Neural crest cell (in vitro differentiated cells): ENCODE data around the gene ATP13A1. TPM values are rescaled to one million over a fixed set of nuclear protein-coding genes. Genes with fewer than 3 reads are reported as not detected.
A peak's percentile ranks its signal among the peaks of the same experiment; 100 is the strongest.

Source experiments
- DNase-seq: peaks from one replicate; pipeline ENCODE4 v3.0.0; 2021; ENCODE audit warnings: low read depth, mixed read lengths, low spot score
- H3K27ac Mint-ChIP-seq: one replicate; pipeline ENCODE4 v1.8.0; 2021; ENCODE audit warnings: mild to moderate bottlenecking, mixed read lengths; ENCODE audit not compliant: unreplicated experiment
- H3K27me3 Mint-ChIP-seq: 2 replicates; pipeline ENCODE4 v1.8.0; 2021; ENCODE audit warnings: low read depth, mild to moderate bottlenecking, mixed read lengths
- H3K36me3 Mint-ChIP-seq: 2 replicates; pipeline ENCODE4 v1.8.0; 2021; ENCODE audit warnings: low read depth, mild to moderate bottlenecking, mixed read lengths
- H3K4me1 Mint-ChIP-seq: 2 replicates; pipeline ENCODE4 v1.8.0; 2021; ENCODE audit warnings: mixed read lengths
- H3K4me3 Mint-ChIP-seq: one replicate; pipeline ENCODE4 v1.8.0; 2021; ENCODE audit warnings: mild to moderate bottlenecking, mixed read lengths
- H3K9me3 Mint-ChIP-seq: 2 replicates; pipeline ENCODE4 v1.8.0; 2021; ENCODE audit warnings: mixed read lengths
- total RNA-seq: library from RNA; stranded (reverse); gene quantifications from 2 replicates; pipeline ENCODE4 v1.2.1, GENCODE V29; 2021
- TF ChIP-seq, protein P1 (sequence below): fragments of 200-600 bp; sonication (generic); conservative IDR thresholded peaks from 2 replicates; pipeline ENCODE4 v1.5.0; 2021; ENCODE audit warnings: antibody characterized with exemption, mild to moderate bottlenecking

Gene ATP13A1
- total RNA-seq, 1 donor from 2014 or later, result 75.1 TPM

DNA sequence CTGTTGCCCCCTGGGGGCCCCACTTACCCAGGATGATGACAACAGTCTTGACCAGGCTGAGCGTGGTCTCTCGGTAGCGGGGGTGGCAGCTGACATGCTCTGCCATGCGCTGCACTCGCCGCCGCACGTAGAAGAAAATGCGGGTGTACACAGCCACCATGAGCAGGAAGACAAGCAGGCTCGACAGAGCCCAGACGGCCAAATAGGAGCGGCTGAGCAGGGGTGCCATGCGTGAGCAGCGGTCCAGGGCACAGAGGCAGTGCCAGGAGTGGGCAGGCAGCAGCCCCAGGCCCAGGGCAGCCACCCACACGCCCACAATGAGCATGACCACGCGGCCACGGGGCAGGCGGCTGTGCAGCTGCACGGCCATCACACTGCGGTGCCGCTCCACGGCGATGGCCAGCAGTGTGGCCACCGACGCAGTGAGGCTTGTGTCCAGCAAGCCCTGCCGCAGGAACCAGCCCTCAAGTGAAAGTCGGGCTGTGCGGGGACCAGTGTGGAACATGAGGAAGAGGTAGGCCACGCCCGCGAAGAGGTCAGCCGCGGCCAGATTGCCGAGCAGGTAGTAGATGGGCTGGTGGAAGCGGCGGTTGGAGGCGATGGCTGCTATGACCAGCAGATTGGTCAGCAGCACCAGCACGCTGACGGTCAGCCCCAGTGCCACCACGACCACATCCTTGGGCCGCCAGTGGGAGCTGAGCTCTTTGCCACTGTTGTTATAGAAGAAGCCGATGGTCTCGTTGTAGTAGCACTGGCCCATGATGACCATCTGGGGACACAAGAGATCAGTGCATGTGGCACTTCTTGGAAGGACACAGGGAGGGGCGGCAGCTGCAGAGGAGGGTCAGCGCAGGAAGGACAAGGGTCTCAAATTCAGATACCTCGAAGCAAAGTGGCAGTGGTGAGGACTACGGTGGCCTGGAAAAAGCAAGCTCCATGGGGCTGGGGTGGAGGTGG lies 36.7 kb downstream of the ATP13A1 start:
- Mint-ChIP-seq H3K27me3 (no peaks in the 10 kb centered on the region), H3K9me3 (no peaks in the 10 kb centered on the region), H3K36me3 (peaks cover 4% of the 10 kb centered on the region), H3K4me1 (peaks cover 22% of the 10 kb centered on the region), H3K27ac (peak overlapping the region; percentile 88), H3K4me3 (peak overlapping the region; percentile 94)
- no peak for DNase-seq
- TF ChIP-seq, protein P1, sequence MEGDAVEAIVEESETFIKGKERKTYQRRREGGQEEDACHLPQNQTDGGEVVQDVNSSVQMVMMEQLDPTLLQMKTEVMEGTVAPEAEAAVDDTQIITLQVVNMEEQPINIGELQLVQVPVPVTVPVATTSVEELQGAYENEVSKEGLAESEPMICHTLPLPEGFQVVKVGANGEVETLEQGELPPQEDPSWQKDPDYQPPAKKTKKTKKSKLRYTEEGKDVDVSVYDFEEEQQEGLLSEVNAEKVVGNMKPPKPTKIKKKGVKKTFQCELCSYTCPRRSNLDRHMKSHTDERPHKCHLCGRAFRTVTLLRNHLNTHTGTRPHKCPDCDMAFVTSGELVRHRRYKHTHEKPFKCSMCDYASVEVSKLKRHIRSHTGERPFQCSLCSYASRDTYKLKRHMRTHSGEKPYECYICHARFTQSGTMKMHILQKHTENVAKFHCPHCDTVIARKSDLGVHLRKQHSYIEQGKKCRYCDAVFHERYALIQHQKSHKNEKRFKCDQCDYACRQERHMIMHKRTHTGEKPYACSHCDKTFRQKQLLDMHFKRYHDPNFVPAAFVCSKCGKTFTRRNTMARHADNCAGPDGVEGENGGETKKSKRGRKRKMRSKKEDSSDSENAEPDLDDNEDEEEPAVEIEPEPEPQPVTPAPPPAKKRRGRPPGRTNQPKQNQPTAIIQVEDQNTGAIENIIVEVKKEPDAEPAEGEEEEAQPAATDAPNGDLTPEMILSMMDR, result no peak

DNA sequence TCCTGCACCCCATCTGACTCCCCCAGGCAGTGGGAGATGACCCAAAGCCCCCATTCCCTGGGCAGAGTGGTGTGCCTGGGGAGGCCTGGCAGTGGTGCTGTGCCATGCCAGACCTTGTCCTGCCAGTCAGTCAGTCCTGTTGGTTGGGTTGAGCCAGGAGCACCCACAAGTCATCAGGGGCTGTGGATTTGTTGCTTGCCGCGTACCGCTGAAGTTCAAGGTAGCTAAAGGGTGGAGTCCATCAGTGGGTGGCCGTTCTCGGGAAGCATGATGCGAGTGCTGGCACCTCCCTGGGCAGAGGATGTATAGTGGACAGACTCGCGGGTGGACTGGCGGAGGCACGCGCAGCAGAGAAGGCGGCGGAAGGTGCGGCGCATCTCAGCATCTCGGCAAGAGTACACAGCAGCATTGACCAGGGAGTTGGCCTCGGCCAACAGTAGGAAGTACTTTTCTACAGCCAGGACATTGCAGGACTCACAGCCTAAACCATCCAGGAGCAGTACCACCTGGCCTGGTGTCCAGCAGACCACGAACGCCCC lies 39.4 kb downstream of the ATP13A1 start:
- Mint-ChIP-seq H3K4me3 (no peak overlapping the region), H3K27ac (no peak overlapping the region), H3K27me3 (no peaks in the 10 kb centered on the region), H3K9me3 (no peaks in the 10 kb centered on the region), H3K4me1 (peaks cover 31% of the 10 kb centered on the region), H3K36me3 (peaks cover 4% of the 10 kb centered on the region)
- TF ChIP-seq, protein P1, result no peak
- DNase-seq, result no peak

DNA sequence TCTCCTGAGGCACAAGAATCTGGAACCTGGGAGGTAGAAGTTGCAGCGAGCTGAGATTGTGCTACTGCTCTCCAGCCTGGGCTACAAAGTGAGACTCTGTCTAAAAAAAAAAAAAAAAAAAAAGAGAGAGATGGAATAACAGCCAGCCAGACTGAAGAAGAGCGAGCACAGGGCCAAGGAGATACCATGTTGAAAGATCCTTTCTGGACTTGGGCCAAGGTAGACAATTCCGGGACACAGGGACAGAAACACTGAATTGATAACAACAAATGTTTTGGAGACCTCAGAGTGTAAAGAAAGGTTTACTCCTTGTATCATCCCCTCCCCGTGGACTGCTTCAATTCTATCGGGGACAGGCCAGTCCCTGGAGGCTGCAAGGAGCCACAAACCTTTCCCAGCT lies 40.1 kb downstream of the ATP13A1 start:
- Mint-ChIP-seq H3K9me3 (no peaks in the 10 kb centered on the region), H3K27ac (peak overlapping the region; percentile 43)

DNA sequence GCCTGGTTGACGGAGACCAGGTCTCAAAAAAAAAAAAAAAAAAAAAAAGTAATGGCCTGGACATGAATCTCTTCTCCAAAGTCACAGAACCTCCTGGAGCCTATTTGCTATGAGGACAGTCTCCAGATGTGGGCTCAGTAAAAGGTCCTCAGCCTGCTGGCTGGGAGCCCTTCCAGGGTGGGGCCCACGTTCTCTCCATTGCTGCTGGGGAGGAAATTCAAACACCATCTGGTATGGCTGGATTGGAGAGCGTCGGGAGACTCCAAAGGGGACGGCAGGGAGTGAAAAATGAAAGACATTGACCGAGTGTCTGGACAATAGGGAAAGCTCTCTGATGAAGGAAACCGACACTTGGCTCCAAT lies 43.6 kb downstream of the ATP13A1 start:
- Mint-ChIP-seq H3K4me3 (peak overlapping the region; percentile 43), H3K4me1 (peaks cover 24% of the 10 kb centered on the region), H3K27ac (no peak overlapping the region), H3K36me3 (no peaks in the 10 kb centered on the region), H3K9me3 (no peaks in the 10 kb centered on the region), H3K27me3 (peaks cover 6% of the 10 kb centered on the region)
- DNase-seq, result no peak
- TF ChIP-seq, protein P1, result no peak

More for the DNA sequence above, 40.1 kb downstream of the ATP13A1 start:
- Mint-ChIP-seq H3K4me1 (peaks cover 33% of the 10 kb centered on the region), H3K27me3 (peaks cover 4% of the 10 kb centered on the region), H3K4me3 (no peak overlapping the region), H3K36me3 (peaks cover 4% of the 10 kb centered on the region)
- DNase-seq, result no peak
- TF ChIP-seq, protein P1, result no peak

DNA sequence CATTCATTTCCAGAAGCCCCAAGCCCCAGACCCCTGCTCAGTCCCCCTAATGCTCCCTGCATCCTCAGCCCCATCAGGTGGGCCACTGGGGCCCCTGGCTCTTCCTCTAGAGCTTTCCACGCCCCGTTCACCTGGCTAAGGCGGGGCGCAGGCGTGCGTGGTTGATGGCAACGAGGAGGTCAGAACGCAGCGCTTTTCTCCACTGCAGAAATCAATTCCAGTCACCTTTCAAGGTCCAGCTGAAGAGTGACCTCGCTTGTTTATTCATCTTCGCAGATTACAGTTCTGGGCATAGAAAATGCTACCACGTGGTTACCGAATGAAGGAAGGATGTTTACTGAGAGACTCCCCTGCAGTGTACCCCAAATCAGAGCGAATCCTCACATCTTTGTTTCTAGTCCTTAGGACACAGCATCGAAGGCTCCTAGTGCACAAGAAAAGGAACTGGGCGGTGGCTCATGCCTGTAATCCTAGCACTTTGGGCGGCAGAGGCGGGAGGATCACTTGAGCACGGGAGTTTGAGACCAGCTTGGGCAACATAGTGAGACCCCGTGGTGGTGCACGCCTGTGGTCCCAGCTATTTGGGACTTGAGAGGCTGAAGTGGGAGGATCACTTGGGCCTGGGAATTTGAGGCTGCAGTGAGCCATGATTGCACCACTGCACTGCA lies 44.2 kb downstream of the ATP13A1 start:
- Mint-ChIP-seq H3K9me3 (no peaks in the 10 kb centered on the region), H3K4me3 (peak overlapping the region; percentile 90), H3K4me1 (peaks cover 24% of the 10 kb centered on the region), H3K27ac (no peak overlapping the region), H3K36me3 (no peaks in the 10 kb centered on the region), H3K27me3 (peaks cover 6% of the 10 kb centered on the region)
- TF ChIP-seq, protein P1, result no peak
- no peak for DNase-seq
